GM23338 (cell line): ENCODE results near the gene NXPH4. TPM values are rescaled to one million over a fixed set of nuclear protein-coding genes. Genes with fewer than 3 reads are reported as not detected.

Experiments
- ATAC-seq: fragments of 200-7000 bp; cut with Tn5 transposase; 3 replicates; pipeline ENCODE4 v1.9.1; 2020
- DNase-seq: peaks from one replicate; pipeline ENCODE4 v3.0.0-alpha.2; 2015; ENCODE audit warnings: low spot score
- H2AFZ ChIP-seq: fragments of 200-600 bp; sonication (generic); 2 replicates; pipeline ENCODE4 v1.8.0; 2016; ENCODE audit warnings: antibody characterized with exemption, mild to moderate bottlenecking, moderate library complexity
- H3F3A ChIP-seq: fragments of 200-600 bp; sonication (generic); replicated peaks from 2 replicates; pipeline ENCODE4 v1.8.0; 2017; ENCODE audit warnings: antibody characterized with exemption, mixed run types, low read depth
- H3K27ac ChIP-seq: fragments of 200-600 bp; sonication (generic); 2 replicates; pipeline ENCODE4 v1.6.1; 2016; ENCODE audit warnings: low read depth
- H3K27me3 ChIP-seq: fragments of 200-600 bp; sonication (generic); 2 replicates; pipeline ENCODE4 v1.8.0; 2016; ENCODE audit warnings: mild to moderate bottlenecking, mixed run types, moderate library complexity; ENCODE audit not compliant: insufficient read depth
- H3K36me3 ChIP-seq: fragments of 200-600 bp; sonication (generic); 2 replicates; pipeline ENCODE4 v1.8.0; 2016; ENCODE audit warnings: mild to moderate bottlenecking; ENCODE audit not compliant: insufficient read depth
- H3K4me1 ChIP-seq: fragments of 200-600 bp; sonication (generic); 2 replicates; pipeline ENCODE4 v1.8.0; 2016; ENCODE audit warnings: mild to moderate bottlenecking, moderate library complexity; ENCODE audit not compliant: insufficient read depth
- H3K4me2 ChIP-seq: fragments of 200-600 bp; sonication (generic); 2 replicates; pipeline ENCODE4 v1.7.1; 2017; ENCODE audit warnings: mixed run types
- H3K4me3 ChIP-seq: fragments of 200-600 bp; sonication (generic); 2 replicates; pipeline ENCODE4 v1.6.1; 2016; ENCODE audit warnings: mixed run types
- H3K79me2 ChIP-seq: fragments of 200-600 bp; sonication (generic); replicated peaks from 2 replicates; pipeline ENCODE4 v1.8.0; 2017; ENCODE audit warnings: mild to moderate bottlenecking; ENCODE audit not compliant: insufficient read depth
- H3K9me2 ChIP-seq: fragments of 200-600 bp; sonication (generic); 2 replicates; pipeline ENCODE4 v1.8.0; 2017; ENCODE audit not compliant: insufficient read depth
- H4K20me1 ChIP-seq: fragments of 200-600 bp; sonication (generic); replicated peaks from 2 replicates; pipeline ENCODE4 v1.8.0; 2017; ENCODE audit warnings: mild to moderate bottlenecking; ENCODE audit not compliant: insufficient read depth
- H3K27ac Mint-ChIP-seq: 2 replicates; pipeline ENCODE4 v1.8.0; 2020; ENCODE audit warnings: inconsistent platforms, mild to moderate bottlenecking, moderate library complexity, mixed read lengths
- H3K27me3 Mint-ChIP-seq: 3 replicates; pipeline ENCODE4 v1.8.0; 2022; ENCODE audit warnings: low read depth, mild to moderate bottlenecking, moderate library complexity, mixed read lengths, inconsistent platforms; ENCODE audit not compliant: insufficient read depth, poor library complexity
- H3K36me3 Mint-ChIP-seq: 3 replicates; pipeline ENCODE4 v1.8.0; 2021; ENCODE audit warnings: low read depth, mild to moderate bottlenecking, inconsistent platforms, moderate library complexity, mixed read lengths
- H3K4me1 Mint-ChIP-seq: 3 replicates; pipeline ENCODE4 v1.8.0; 2020; ENCODE audit warnings: mild to moderate bottlenecking, inconsistent platforms, mixed read lengths
- H3K4me3 Mint-ChIP-seq: 3 replicates; pipeline ENCODE4 v1.8.0; 2021; ENCODE audit warnings: moderate library complexity, mild to moderate bottlenecking, inconsistent platforms, mixed read lengths
- H3K9me3 Mint-ChIP-seq: 3 replicates; pipeline ENCODE4 v1.8.0; 2020; ENCODE audit warnings: moderate library complexity, mild to moderate bottlenecking, inconsistent platforms, mixed read lengths
- JUNB ChIP-seq: IDR thresholded peaks from one replicate; pipeline ENCODE4 v1.6.1; 2016; ENCODE audit warnings: antibody characterized with exemption; ENCODE audit not compliant: unreplicated experiment
- STAT1 ChIP-seq: IDR thresholded peaks from one replicate; pipeline ENCODE4 v1.6.1; 2016; ENCODE audit warnings: antibody characterized with exemption; ENCODE audit not compliant: unreplicated experiment
- ZNF114 ChIP-seq: fragments of 250-450 bp; sonication (Bioruptor Pico); IDR thresholded peaks from 2 replicates; pipeline ENCODE4 v1.5.0; 2020; ENCODE audit warnings: mild to moderate bottlenecking, moderate library complexity
- polyA plus RNA-seq: library from polyadenylated mRNA; unstranded; fragments of >200 nt; fragmentation: Nextera tagmentation; extraction: Ambion mirVana; gene quantifications from 2 replicates; pipeline ENCODE4 v1.2.1, GENCODE V29; 2016
- total RNA-seq: library from RNA; depleted of rRNA; stranded (reverse); fragments of >200 nt; shearing (Covaris generic); gene quantifications from 2 replicates; pipeline ENCODE4 v1.2.3, GENCODE V29; 2014
- TF ChIP-seq, protein P1 (sequence below): IDR thresholded peaks from one replicate; pipeline ENCODE4 v1.6.1; 2018; ENCODE audit warnings: antibody characterized with exemption; ENCODE audit not compliant: unreplicated experiment
- TF ChIP-seq, protein P2 (sequence below): fragments of 250-450 bp; sonication (Bioruptor Pico); IDR thresholded peaks from 2 replicates; pipeline ENCODE4 v1.5.0; 2020; ENCODE audit warnings: mild to moderate bottlenecking, moderate library complexity

Gene NXPH4
- total and polyA plus RNA-seq, 2 experiments from 2014 or later = 0.89 to 1.5 TPM

DNA sequence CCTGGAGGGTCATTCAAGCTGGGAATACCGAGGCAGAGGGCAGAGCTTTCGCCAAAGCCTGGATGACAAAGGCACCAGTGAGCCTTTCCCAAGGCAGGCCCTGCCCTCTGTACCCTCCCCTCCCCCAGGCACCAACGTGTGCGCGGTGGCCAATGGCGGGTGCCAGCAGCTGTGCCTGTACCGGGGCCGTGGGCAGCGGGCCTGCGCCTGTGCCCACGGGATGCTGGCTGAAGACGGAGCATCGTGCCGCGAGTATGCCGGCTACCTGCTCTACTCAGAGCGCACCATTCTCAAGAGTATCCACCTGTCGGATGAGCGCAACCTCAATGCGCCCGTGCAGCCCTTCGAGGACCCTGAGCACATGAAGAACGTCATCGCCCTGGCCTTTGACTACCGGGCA is 31.2 kb upstream of the NXPH4 start:
- DNase-seq (no peak), ATAC-seq (no peak)
- Mint-ChIP-seq H3K4me1 (peaks cover 5% of the 10 kb centered on the region; the same call in 2 of the 3 replicates), H3K36me3 (peaks cover 91% of the 10 kb centered on the region), H3K4me3 (no peak overlapping the region), H3K27me3 (peaks cover 38% of the 10 kb centered on the region), H3K9me3 (no peaks in the 10 kb centered on the region), H3K27ac (no peak overlapping the region)
- no peak overlapping the region for H3K4me2 ChIP-seq
- no peak overlapping the region for H3K4me3 ChIP-seq
- no peak for TF ChIP-seq STAT1
- TF ChIP-seq, protein P1, sequence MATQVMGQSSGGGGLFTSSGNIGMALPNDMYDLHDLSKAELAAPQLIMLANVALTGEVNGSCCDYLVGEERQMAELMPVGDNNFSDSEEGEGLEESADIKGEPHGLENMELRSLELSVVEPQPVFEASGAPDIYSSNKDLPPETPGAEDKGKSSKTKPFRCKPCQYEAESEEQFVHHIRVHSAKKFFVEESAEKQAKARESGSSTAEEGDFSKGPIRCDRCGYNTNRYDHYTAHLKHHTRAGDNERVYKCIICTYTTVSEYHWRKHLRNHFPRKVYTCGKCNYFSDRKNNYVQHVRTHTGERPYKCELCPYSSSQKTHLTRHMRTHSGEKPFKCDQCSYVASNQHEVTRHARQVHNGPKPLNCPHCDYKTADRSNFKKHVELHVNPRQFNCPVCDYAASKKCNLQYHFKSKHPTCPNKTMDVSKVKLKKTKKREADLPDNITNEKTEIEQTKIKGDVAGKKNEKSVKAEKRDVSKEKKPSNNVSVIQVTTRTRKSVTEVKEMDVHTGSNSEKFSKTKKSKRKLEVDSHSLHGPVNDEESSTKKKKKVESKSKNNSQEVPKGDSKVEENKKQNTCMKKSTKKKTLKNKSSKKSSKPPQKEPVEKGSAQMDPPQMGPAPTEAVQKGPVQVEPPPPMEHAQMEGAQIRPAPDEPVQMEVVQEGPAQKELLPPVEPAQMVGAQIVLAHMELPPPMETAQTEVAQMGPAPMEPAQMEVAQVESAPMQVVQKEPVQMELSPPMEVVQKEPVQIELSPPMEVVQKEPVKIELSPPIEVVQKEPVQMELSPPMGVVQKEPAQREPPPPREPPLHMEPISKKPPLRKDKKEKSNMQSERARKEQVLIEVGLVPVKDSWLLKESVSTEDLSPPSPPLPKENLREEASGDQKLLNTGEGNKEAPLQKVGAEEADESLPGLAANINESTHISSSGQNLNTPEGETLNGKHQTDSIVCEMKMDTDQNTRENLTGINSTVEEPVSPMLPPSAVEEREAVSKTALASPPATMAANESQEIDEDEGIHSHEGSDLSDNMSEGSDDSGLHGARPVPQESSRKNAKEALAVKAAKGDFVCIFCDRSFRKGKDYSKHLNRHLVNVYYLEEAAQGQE = no peak
- no peaks in the 10 kb centered on the region for H3K9me2 ChIP-seq
- H3K4me1 ChIP-seq = no peaks in the 10 kb centered on the region
- H3F3A ChIP-seq = peaks cover 19% of the 10 kb centered on the region
- H3K27me3 ChIP-seq = no peaks in the 10 kb centered on the region
- no peak overlapping the region for H3K27ac ChIP-seq
- no peak overlapping the region for H2AFZ ChIP-seq
- peaks cover 23% of the 10 kb centered on the region for H3K36me3 ChIP-seq
- H3K79me2 ChIP-seq = no peaks in the 10 kb centered on the region
- no peaks in the 10 kb centered on the region; the same call in 1 of the 2 replicates for H4K20me1 ChIP-seq

DNA sequence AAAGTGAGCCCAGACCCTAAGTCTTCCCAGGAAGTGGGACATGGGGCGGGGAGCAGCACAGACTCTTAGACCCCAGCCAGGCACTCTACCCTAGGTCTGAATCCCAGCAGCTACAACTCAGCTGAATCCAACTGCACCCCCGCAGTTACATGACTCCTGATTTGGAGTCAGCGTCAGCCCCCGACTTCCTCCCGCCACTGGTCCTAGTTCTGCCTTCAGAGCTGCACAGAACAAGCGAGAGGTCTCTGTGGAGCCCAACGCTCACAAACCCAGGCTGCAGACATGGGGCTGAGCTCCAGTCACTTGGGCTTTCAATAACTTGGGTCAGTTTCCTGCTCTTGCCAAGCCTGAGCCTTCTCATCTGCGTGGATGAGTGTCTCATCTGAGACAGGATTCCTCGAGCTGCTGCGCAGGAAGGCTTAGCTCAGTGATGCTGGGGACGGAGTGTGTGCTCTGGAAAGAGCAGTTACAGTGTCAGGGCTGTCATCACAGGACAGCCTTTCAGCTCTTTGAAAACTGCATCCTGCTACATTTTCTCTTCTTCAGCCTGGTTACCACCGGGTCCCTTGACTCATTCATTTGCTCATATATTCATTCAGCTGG is 30.6 kb upstream of the NXPH4 start:
- Mint-ChIP-seq H3K36me3 (peaks cover 93% of the 10 kb centered on the region), H3K4me1 (peaks cover 5% of the 10 kb centered on the region; the same call in 2 of the 3 replicates), H3K27ac (no peak overlapping the region), H3K27me3 (peaks cover 38% of the 10 kb centered on the region), H3K4me3 (no peak overlapping the region), H3K9me3 (no peaks in the 10 kb centered on the region)
- Histone ChIP-seq H3K36me3 (peaks cover 23% of the 10 kb centered on the region), H3F3A (peaks cover 23% of the 10 kb centered on the region), H3K4me1 (no peaks in the 10 kb centered on the region), H3K79me2 (no peaks in the 10 kb centered on the region), H4K20me1 (no peaks in the 10 kb centered on the region; the same call in 1 of the 2 replicates), H3K27me3 (no peaks in the 10 kb centered on the region), H3K27ac (no peak overlapping the region), H3K4me2 (no peak overlapping the region), H3K9me2 (no peaks in the 10 kb centered on the region), H2AFZ (no peak overlapping the region), H3K4me3 (no peak overlapping the region)
- no peak for DNase-seq
- TF ChIP-seq STAT1 (no peak), JUNB (no peak), ZNF114 (CRISPR knock-in tag) (no peak)
- TF ChIP-seq, protein P2, sequence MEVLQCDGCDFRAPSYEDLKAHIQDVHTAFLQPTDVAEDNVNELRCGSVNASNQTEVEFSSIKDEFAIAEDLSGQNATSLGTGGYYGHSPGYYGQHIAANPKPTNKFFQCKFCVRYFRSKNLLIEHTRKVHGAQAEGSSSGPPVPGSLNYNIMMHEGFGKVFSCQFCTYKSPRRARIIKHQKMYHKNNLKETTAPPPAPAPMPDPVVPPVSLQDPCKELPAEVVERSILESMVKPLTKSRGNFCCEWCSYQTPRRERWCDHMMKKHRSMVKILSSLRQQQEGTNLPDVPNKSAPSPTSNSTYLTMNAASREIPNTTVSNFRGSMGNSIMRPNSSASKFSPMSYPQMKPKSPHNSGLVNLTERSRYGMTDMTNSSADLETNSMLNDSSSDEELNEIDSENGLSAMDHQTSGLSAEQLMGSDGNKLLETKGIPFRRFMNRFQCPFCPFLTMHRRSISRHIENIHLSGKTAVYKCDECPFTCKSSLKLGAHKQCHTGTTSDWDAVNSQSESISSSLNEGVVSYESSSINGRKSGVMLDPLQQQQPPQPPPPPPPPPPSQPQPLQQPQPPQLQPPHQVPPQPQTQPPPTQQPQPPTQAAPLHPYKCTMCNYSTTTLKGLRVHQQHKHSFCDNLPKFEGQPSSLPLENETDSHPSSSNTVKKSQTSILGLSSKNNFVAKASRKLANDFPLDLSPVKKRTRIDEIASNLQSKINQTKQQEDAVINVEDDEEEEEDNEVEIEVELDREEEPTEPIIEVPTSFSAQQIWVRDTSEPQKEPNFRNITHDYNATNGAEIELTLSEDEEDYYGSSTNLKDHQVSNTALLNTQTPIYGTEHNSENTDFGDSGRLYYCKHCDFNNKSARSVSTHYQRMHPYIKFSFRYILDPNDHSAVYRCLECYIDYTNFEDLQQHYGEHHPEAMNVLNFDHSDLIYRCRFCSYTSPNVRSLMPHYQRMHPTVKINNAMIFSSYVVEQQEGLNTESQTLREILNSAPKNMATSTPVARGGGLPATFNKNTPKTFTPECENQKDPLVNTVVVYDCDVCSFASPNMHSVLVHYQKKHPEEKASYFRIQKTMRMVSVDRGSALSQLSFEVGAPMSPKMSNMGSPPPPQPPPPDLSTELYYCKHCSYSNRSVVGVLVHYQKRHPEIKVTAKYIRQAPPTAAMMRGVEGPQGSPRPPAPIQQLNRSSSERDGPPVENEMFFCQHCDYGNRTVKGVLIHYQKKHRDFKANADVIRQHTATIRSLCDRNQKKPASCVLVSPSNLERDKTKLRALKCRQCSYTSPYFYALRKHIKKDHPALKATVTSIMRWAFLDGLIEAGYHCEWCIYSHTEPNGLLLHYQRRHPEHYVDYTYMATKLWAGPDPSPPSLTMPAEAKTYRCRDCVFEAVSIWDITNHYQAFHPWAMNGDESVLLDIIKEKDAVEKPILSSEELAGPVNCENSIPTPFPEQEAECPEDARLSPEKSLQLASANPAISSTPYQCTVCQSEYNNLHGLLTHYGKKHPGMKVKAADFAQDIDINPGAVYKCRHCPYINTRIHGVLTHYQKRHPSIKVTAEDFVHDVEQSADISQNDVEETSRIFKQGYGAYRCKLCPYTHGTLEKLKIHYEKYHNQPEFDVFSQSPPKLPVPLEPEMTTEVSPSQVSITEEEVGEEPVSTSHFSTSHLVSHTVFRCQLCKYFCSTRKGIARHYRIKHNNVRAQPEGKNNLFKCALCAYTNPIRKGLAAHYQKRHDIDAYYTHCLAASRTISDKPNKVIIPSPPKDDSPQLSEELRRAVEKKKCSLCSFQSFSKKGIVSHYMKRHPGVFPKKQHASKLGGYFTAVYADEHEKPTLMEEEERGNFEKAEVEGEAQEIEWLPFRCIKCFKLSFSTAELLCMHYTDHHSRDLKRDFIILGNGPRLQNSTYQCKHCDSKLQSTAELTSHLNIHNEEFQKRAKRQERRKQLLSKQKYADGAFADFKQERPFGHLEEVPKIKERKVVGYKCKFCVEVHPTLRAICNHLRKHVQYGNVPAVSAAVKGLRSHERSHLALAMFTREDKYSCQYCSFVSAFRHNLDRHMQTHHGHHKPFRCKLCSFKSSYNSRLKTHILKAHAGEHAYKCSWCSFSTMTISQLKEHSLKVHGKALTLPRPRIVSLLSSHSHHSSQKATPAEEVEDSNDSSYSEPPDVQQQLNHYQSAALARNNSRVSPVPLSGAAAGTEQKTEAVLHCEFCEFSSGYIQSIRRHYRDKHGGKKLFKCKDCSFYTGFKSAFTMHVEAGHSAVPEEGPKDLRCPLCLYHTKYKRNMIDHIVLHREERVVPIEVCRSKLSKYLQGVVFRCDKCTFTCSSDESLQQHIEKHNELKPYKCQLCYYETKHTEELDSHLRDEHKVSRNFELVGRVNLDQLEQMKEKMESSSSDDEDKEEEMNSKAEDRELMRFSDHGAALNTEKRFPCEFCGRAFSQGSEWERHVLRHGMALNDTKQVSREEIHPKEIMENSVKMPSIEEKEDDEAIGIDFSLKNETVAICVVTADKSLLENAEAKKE (CRISPR knock-in tag) = no peak
- ATAC-seq = no peak
